B cell (primary cell): Measurements from ENCODE around the gene KIAA0825. TPM values are rescaled to one million over a fixed set of nuclear protein-coding genes. Genes with fewer than 3 reads are reported as not detected.

Source experiments
- ATAC-seq: fragments of 200-7000 bp; cut with Tn5 transposase; one replicate; pipeline ENCODE4 v1.10.0; 2021; ENCODE audit warnings: low read depth, mild to moderate bottlenecking, moderate number of reproducible peaks, moderate library complexity
- CTCF ChIA-PET: fragments of 350-600 bp; sonication (Branson Sonifier 250); formaldehyde crosslinking; loops from one replicate; lab custom pipeline; 2021; ENCODE audit warnings: antibody characterized with exemption, inconsistent platforms; lab: Charles Lee
- POLR2A ChIA-PET: fragments of 350-600 bp; sonication (Branson Sonifier 250); formaldehyde crosslinking; loops from one replicate; lab custom pipeline; 2021; ENCODE audit warnings: antibody characterized with exemption; lab: Charles Lee
- DNase-seq: peaks from one replicate; pipeline ENCODE4 v3.0.0; 2013
- H2AFZ ChIP-seq: 2 replicates; pipeline ENCODE4 v1.6.1; 2012; ENCODE audit warnings: mild to moderate bottlenecking, low read depth, low read length; ENCODE audit not compliant: insufficient read depth, poor library complexity, severe bottlenecking
- H3K27ac ChIP-seq, 2 donors: 1 replicate in 1 of 2; 2 replicates in 1 of 2; pipeline ENCODE4 v1.5.1; 2012 to 2013; ENCODE audit warnings: low read length in 2 of 2, mild to moderate bottlenecking in 2 of 2, moderate library complexity in 1 of 2
- H3K27me3 ChIP-seq, 4 experiments: fragments of 200-600 bp in 1 of 4; sonication (generic) in 1 of 4; replicated peaks in 1 of 4; 1 replicate in 2 of 4; 2 replicates in 2 of 4; pipeline versions ENCODE4 v1.6.1 to v1.7.0; 2013 to 2016; ENCODE audit warnings: low read length in 3 of 4, mild to moderate bottlenecking in 2 of 4, mixed read lengths in 1 of 4, moderate library complexity in 1 of 4; ENCODE audit not compliant: insufficient read depth in 4 of 4, control insufficient read depth in 3 of 4; ENCODE audit errors: control extremely low read depth in 1 of 4
- H3K36me3 ChIP-seq, 2 experiments: replicated peaks in 1 of 2; 1 replicate in 1 of 2; 2 replicates in 1 of 2; pipeline versions ENCODE4 v1.6.1 to v1.7.1; 2013; ENCODE audit warnings: low read length in 1 of 2; ENCODE audit not compliant: insufficient read depth in 2 of 2, control insufficient read depth in 1 of 2; ENCODE audit errors: control extremely low read depth in 1 of 2, extremely low read depth in 1 of 2
- H3K4me1 ChIP-seq, 2 donors: fragments of 200-600 bp in 1 of 2; sonication (generic) in 1 of 2; 1 replicate in 1 of 2; 2 replicates in 1 of 2; pipeline versions ENCODE4 v1.5.1 to v1.6.1; 2013 to 2017; ENCODE audit warnings: low read length in 2 of 2; ENCODE audit not compliant: control insufficient read depth in 2 of 2, insufficient read depth in 2 of 2
- H3K4me2 ChIP-seq: replicated peaks from 2 replicates; pipeline ENCODE3; 2012; ENCODE audit warnings: mild to moderate bottlenecking, low read depth, low read length; ENCODE audit not compliant: poor library complexity, severe bottlenecking
- H3K4me3 ChIP-seq, 5 experiments: fragments of 200-600 bp in 1 of 5; sonication (generic) in 1 of 5; 1 replicate in 3 of 5; 2 replicates in 2 of 5; pipeline versions ENCODE4 v1.5.1 to v1.7.0; 2011 to 2016; ENCODE audit warnings: low read length in 4 of 5, mild to moderate bottlenecking in 4 of 5, low read depth in 2 of 5, control low read depth in 1 of 5, moderate library complexity in 1 of 5; ENCODE audit not compliant: insufficient read depth in 1 of 5; ENCODE audit errors: control extremely low read depth in 1 of 5, extremely low read depth in 1 of 5
- H3K79me2 ChIP-seq: fragments of 200-600 bp; sonication (generic); one replicate; pipeline ENCODE4 v1.6.0; 2016; ENCODE audit warnings: low read length; ENCODE audit not compliant: control insufficient read depth, insufficient read depth
- H3K9ac ChIP-seq: fragments of 200-600 bp; sonication (generic); 2 replicates; pipeline ENCODE4 v1.6.1; 2017; ENCODE audit warnings: mild to moderate bottlenecking, low read length, moderate library complexity
- H3K9me3 ChIP-seq, 3 donors: one replicate each; pipeline versions ENCODE4 v1.6.1 to v1.7.1; 2013; ENCODE audit warnings: low read length in 2 of 3; ENCODE audit not compliant: control insufficient read depth in 2 of 3, insufficient read depth in 1 of 3; ENCODE audit errors: control extremely low read depth in 1 of 3
- H4K20me1 ChIP-seq: 2 replicates; pipeline ENCODE4 v1.6.0; 2012; ENCODE audit warnings: mild to moderate bottlenecking, low read length; ENCODE audit not compliant: insufficient read depth, control insufficient read depth, poor library complexity, severe bottlenecking
- H3K27ac Mint-ChIP-seq: one replicate; pipeline ENCODE4 v1.8.0; 2021; ENCODE audit warnings: mixed read lengths
- H3K27me3 Mint-ChIP-seq: one replicate; pipeline ENCODE4 v1.8.0; 2021; ENCODE audit warnings: mixed read lengths
- H3K4me1 Mint-ChIP-seq: one replicate; pipeline ENCODE4 v1.8.0; 2021; ENCODE audit warnings: mixed read lengths
- H3K4me3 Mint-ChIP-seq: one replicate; pipeline ENCODE4 v1.8.0; 2021; ENCODE audit warnings: mixed read lengths
- H3K9me3 Mint-ChIP-seq: one replicate; pipeline ENCODE4 v1.8.0; 2022; ENCODE audit warnings: mixed read lengths; ENCODE audit not compliant: insufficient read depth
- CTCF ChIP-seq: fragments of 200-600 bp; IDR thresholded peaks from one replicate; pipeline ENCODE4 v1.8.0; 2022; ENCODE audit warnings: antibody characterized with exemption, mild to moderate bottlenecking
- EZH2 ChIP-seq: IDR thresholded peaks from 2 replicates; pipeline ENCODE4 v1.6.1; 2012; ENCODE audit warnings: borderline replicate concordance, low read depth, mild to moderate bottlenecking, moderate library complexity, low read length; ENCODE audit not compliant: insufficient read depth, poor library complexity, severe bottlenecking
- WGBS: methylation state at CpG from one replicate; pipeline ENCODE4 v1.1.5; 2013; ENCODE audit warnings: missing lambda C conversion rate; ENCODE audit not compliant: insufficient coverage; 5-methylcytosine and 5-hydroxymethylcytosine counted together
- intact Hi-C: fragments of 100-400 bp; cut with micrococcal nuclease; formaldehyde crosslinking; loops from one replicate; pipeline ENCODE4 v1.10.0; 2022
- polyA plus RNA-seq: library from polyadenylated mRNA; depleted of rRNA; stranded (reverse); fragments of >200 nt; gene quantifications from 2 replicates; pipeline ENCODE4 v1.2.3, GENCODE V29; 2012
- total RNA-seq, 2 donors: library from RNA; stranded (reverse); fragments of 120-200 nt in 1 of 2; gene quantifications; 1 replicate in 1 of 2; 2 replicates in 1 of 2; pipeline versions ENCODE4 v1.2.3 to v1.2.4, GENCODE V29; 2013 to 2022

KIAA0825 gene
- total and polyA plus RNA-seq, 2 donors (not counting 1 experiment from before 2014, with no cell fraction given): 0.43 to 2.7 TPM

DNA sequence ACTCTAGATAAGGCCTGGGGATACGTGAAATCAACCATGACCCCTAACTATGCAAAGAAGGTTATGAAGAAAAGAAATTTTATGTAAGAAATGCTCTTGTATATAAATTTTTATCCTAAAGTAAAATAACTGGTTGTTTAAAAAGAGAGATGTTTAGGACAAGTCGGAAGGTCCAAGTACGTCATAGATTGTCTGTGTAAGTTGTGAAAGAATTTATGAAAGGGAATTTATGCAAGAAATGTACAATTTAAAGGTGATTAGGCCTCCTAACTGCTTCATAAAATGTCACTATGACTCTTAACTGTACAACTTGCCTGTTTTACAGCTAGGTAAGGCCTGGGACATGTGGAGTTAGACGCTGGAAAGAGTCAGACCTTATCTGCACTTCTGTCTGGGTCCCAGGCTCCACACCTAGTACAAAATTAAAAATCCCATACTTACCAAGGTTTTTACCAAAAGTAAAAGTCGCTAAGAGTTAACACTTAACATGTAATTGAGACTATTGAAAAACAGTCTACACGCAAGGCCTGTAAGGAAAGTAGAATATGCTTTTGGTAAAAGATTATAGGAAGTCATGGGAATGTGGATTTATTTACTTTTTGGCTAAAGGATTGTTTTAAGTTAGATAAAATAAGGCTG, 77.4 kb downstream of the KIAA0825 start:
- Mint-ChIP-seq H3K9me3 (no peaks in the 10 kb centered on the region), H3K27ac (no peak overlapping the region), H3K4me3 (no peak overlapping the region), H3K4me1 (peaks cover 8% of the 10 kb centered on the region), H3K27me3 (no peaks in the 10 kb centered on the region)
- Histone ChIP-seq H3K27ac (no peak overlapping the region), H4K20me1 (no peaks in the 10 kb centered on the region), H3K4me2 (no peak overlapping the region), H3K27me3 (no peaks in the 10 kb centered on the region), H3K4me3 (no peak overlapping the region), H2AFZ (no peak overlapping the region), H3K9me3 (peaks cover 2 to 19% (median 8%) of the 10 kb centered on the region in 3 donors), H3K36me3 (no peaks in the 10 kb centered on the region), H3K4me1 (peaks cover 4 to 5% of the 10 kb centered on the region in 2 donors), H3K79me2 (no peaks in the 10 kb centered on the region), H3K9ac (no peak overlapping the region)
- ChIA-PET POLR2A (interaction anchor here (0.6 kb wide), 1 partner anchor 560 kb away, joined by 3 read pairs; no protein-coding TSS in a partner anchor), CTCF (no interaction called here)
- intact Hi-C loops: no loop called here
- DNase-seq: no peak
- WGBS: 90% methylated on average over 2 of the region's 6 CpGs
- TF ChIP-seq CTCF: no peak
- no peak for TF ChIP-seq EZH2
- no peak for ATAC-seq

GRCh38 chr5:94538260-94538659, 80.1 kb downstream of the KIAA0825 start:
- Mint-ChIP-seq H3K9me3 (no peaks in the 10 kb centered on the region), H3K4me1 (no peaks in the 10 kb centered on the region)
- 85% methylated on average over 3 of the region's 3 CpGs for WGBS

More at GRCh38 chr5:94538260-94538659, 80.1 kb downstream of the KIAA0825 start:
- intact Hi-C loops: no loop called here
- Histone ChIP-seq H3K27me3 (no peaks in the 10 kb centered on the region), H3K36me3 (no peaks in the 10 kb centered on the region), H3K4me1 (no peaks in the 10 kb centered on the region), H3K27ac (no peak overlapping the region), H3K4me3 (no peak overlapping the region), H4K20me1 (no peaks in the 10 kb centered on the region), H3K4me2 (no peak overlapping the region), H3K79me2 (no peaks in the 10 kb centered on the region), H3K9ac (no peak overlapping the region), H2AFZ (no peak overlapping the region), H3K9me3 (peaks cover 2 to 19% (median 5%) of the 10 kb centered on the region in 3 donors)
- ChIA-PET POLR2A (no interaction called here), CTCF (interaction anchor here (0.9 to 1.1 kb wide), 2 partner anchors 14 to 199 kb away, joined by 3 to 5 read pairs; no protein-coding TSS in a partner anchor)
- Mint-ChIP-seq H3K4me3 (no peak overlapping the region), H3K27ac (no peak overlapping the region), H3K27me3 (no peaks in the 10 kb centered on the region)
- no peak for ATAC-seq
- TF ChIP-seq EZH2: no peak
- no peak for DNase-seq
